ENCODE data around the gene SHF.

Gene SHF

DNA sequence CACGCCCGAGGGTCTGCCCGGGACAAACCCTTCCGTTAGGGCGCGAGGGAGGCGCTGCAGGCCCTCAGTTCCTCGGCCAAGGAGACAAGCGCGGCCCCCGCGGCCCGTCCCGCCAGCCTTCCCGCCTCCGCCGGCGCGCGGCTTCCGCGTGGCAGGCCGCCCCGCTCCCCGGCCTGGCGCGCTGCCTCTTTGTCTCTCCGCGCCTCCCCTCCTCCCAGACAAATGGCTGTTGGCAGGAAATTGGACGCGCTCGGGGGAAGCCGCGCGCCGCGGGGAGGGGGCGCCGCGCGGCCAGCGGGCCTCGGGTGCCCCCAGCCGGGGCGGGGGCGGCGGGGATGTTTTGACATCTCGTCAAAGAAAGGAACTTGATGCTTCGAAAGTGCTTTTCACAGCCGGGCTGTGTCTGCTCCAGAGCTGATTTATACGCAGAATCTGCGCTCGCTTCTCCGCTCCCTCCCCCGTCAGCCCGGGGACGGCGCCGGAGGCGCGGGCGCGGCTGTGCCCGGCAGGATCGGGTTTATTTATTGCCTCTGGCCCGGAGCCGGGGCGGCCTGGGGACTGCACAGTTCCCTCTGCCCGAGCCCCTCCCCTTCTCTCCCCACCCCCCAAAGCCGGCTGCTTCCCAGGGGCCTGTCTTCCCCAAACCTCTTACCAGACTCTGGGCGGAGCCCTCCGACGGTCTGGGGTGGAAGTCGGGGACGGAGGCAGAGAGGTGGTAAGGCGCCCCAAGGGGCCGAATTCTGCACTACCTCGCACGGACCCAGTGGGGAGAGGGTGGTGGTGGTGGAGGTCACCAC lies 20.7 kb downstream of the SHF start:
- Histone ChIP-seq H3K79me2 (ENCODE audit: insufficient read depth, low read length) (peaks cover 8% of the 10 kb centered on the region), H4K20me1 (ENCODE audit: insufficient read depth, low read length) (no peaks in the 10 kb centered on the region), H3K27ac (ENCODE audit: low read length) (peak overlapping the region; percentile 87), H3K4me3 (ENCODE audit: low read depth in 1 of 2, low read length in 2 of 2) (peak overlapping the region; percentile 45 to 65), H3K27me3 (ENCODE audit: insufficient read depth, low read length, poor library complexity) (no peaks in the 10 kb centered on the region), H3K9me3 (ENCODE audit: insufficient read depth, low read length, severe bottlenecking) (no peaks in the 10 kb centered on the region), H3K9ac (ENCODE audit: low read depth, low read length) (peak overlapping the region; percentile 100), H2AFZ (ENCODE audit: low read depth, low read length) (peak overlapping the region; percentile 70), H3K36me3 (ENCODE audit: insufficient read depth, low read length) (no peaks in the 10 kb centered on the region), H3K4me2 (ENCODE audit: insufficient read depth, low read length) (peak overlapping the region; percentile 78), H3K4me1 (ENCODE audit: insufficient read depth, low read length) (peaks cover 23% of the 10 kb centered on the region)
- DNase-seq, result peak; percentile 86
- peak; percentile 83 for ATAC-seq (ENCODE audit: insufficient read depth, low read depth)
- no peak for TF ChIP-seq EZH2 (IDR thresholded peaks at IDR 0.05; ENCODE audit: borderline replicate concordance, low read depth, low read length, severe bottlenecking)
- TF ChIP-seq, protein P1, sequence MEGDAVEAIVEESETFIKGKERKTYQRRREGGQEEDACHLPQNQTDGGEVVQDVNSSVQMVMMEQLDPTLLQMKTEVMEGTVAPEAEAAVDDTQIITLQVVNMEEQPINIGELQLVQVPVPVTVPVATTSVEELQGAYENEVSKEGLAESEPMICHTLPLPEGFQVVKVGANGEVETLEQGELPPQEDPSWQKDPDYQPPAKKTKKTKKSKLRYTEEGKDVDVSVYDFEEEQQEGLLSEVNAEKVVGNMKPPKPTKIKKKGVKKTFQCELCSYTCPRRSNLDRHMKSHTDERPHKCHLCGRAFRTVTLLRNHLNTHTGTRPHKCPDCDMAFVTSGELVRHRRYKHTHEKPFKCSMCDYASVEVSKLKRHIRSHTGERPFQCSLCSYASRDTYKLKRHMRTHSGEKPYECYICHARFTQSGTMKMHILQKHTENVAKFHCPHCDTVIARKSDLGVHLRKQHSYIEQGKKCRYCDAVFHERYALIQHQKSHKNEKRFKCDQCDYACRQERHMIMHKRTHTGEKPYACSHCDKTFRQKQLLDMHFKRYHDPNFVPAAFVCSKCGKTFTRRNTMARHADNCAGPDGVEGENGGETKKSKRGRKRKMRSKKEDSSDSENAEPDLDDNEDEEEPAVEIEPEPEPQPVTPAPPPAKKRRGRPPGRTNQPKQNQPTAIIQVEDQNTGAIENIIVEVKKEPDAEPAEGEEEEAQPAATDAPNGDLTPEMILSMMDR (IDR thresholded peaks at IDR 0.05; ENCODE audit: borderline replicate concordance, extremely low read depth, low read length, poor library complexity, severe bottlenecking), result peak; percentile 69

DNA sequence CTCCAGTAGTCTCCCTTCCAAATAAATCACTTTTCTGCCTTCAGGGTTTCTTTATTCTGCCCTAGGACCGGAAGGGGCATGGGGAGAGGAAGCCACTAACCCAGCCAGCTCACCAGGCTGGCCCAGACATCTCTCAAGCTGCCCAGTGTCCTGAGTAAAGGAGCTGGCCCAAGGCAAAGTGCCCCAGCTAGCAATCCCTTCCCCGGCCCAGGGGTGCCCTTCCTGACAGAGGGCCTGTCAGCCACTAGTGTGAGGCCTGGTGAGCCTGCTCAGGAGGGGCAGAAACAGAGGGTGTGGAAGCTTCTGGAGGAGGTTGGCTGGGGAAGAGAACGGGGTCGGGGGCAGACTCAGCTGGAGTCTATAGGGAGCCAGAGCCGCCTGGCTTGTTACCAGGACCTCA lies 22.2 kb downstream of the SHF start:
- H2AFZ ChIP-seq (ENCODE audit: low read depth, low read length), result no peak overlapping the region
- no peaks in the 10 kb centered on the region for H3K27me3 ChIP-seq (ENCODE audit: insufficient read depth, low read length, poor library complexity)
- peak overlapping the region; percentile 78 for H3K4me2 ChIP-seq (ENCODE audit: insufficient read depth, low read length)
- peak overlapping the region in 1 of 2 experiments; percentile 65; a peak in 2 of 4 replicates for H3K4me3 ChIP-seq (ENCODE audit: low read depth in 1 of 2, low read length in 2 of 2)
- DNase-seq (no peak), ATAC-seq (ENCODE audit: insufficient read depth, low read depth) (no peak)
- peak overlapping the region; percentile 100 for H3K9ac ChIP-seq (ENCODE audit: low read depth, low read length)
- no peaks in the 10 kb centered on the region for H4K20me1 ChIP-seq (ENCODE audit: insufficient read depth, low read length)
- peaks cover 8% of the 10 kb centered on the region for H3K79me2 ChIP-seq (ENCODE audit: insufficient read depth, low read length)
- H3K27ac ChIP-seq (ENCODE audit: low read length), result peak overlapping the region; percentile 87; the same call in 1 of the 2 replicates
- no peaks in the 10 kb centered on the region for H3K9me3 ChIP-seq (ENCODE audit: insufficient read depth, low read length, severe bottlenecking)
- H3K36me3 ChIP-seq (ENCODE audit: insufficient read depth, low read length), result no peaks in the 10 kb centered on the region
- TF ChIP-seq, protein P1 (IDR thresholded peaks at IDR 0.05; ENCODE audit: borderline replicate concordance, extremely low read depth, low read length, poor library complexity, severe bottlenecking), result no peak
- TF ChIP-seq EZH2 (IDR thresholded peaks at IDR 0.05; ENCODE audit: borderline replicate concordance, low read depth, low read length, severe bottlenecking), result no peak
- H3K4me1 ChIP-seq (ENCODE audit: insufficient read depth, low read length), result peaks cover 23% of the 10 kb centered on the region

DNA sequence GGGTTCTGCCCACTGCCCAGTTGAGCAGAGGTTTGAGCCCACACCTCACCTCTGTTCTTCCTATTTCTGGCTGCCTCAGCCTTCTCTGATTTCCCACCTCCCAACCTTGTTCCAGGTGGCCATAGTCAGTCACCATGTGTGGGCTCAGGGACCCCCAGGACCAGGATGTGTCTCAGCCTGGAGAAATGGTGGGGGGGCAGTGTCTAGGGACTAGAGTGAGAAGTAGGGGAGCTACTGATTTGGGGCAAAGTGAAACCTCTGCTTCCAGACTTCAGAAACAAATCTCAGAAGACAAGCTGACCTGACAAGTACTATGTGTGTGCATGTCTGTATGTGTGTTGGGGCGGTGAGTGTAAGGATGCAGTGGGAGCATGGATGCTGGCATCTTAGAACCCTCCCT lies 22.9 kb downstream of the SHF start:
- no peak overlapping the region for H2AFZ ChIP-seq (ENCODE audit: low read depth, low read length)
- ATAC-seq (ENCODE audit: insufficient read depth, low read depth) (no peak), DNase-seq (no peak)
- no peak overlapping the region for H3K4me2 ChIP-seq (ENCODE audit: insufficient read depth, low read length)
- H3K27ac ChIP-seq (ENCODE audit: low read length), result no peak overlapping the region
- TF ChIP-seq, protein P1 (IDR thresholded peaks at IDR 0.05; ENCODE audit: borderline replicate concordance, extremely low read depth, low read length, poor library complexity, severe bottlenecking), result no peak
- TF ChIP-seq EZH2 (IDR thresholded peaks at IDR 0.05; ENCODE audit: borderline replicate concordance, low read depth, low read length, severe bottlenecking), result no peak
- 0 out of 2 replicates have a peak overlapping the region, but pooled peaks have one; percentile 100 for H3K9ac ChIP-seq (ENCODE audit: low read depth, low read length)
- H3K36me3 ChIP-seq (ENCODE audit: insufficient read depth, low read length), result no peaks in the 10 kb centered on the region
- peaks cover 23% of the 10 kb centered on the region for H3K4me1 ChIP-seq (ENCODE audit: insufficient read depth, low read length)
- H3K9me3 ChIP-seq (ENCODE audit: insufficient read depth, low read length, severe bottlenecking), result no peaks in the 10 kb centered on the region
- no peak overlapping the region for H3K4me3 ChIP-seq (ENCODE audit: low read depth in 1 of 2, low read length in 2 of 2)
- no peaks in the 10 kb centered on the region for H4K20me1 ChIP-seq (ENCODE audit: insufficient read depth, low read length)
- peaks cover 8% of the 10 kb centered on the region for H3K79me2 ChIP-seq (ENCODE audit: insufficient read depth, low read length)
- H3K27me3 ChIP-seq (ENCODE audit: insufficient read depth, low read length, poor library complexity), result no peaks in the 10 kb centered on the region

Measured in DND-41 (cell line).